Ovary (tissue), 3 donors: ENCODE measurements around the gene COL4A3.

Experiments
- EP300 ChIP-seq: sonication (generic); formaldehyde crosslinking; IDR thresholded peaks from one replicate; pipeline ENCODE4 v1.6.1; 2017; ENCODE audit warnings: antibody characterized with exemption
- POLR2A ChIP-seq: fragments of 450-650 bp; IDR thresholded peaks from one replicate; pipeline ENCODE4 v1.6.1; 2017; ENCODE audit warnings: antibody characterized with exemption, mild to moderate bottlenecking, moderate library complexity
- TF ChIP-seq, protein P1 (sequence below), 3 donors: fragments of 450-650 bp in 2 of 3; fragments of 200-600 bp in 1 of 3; IDR thresholded peaks; one replicate each; pipeline versions ENCODE4 v1.5.1 to v1.8.0; 2016 to 2022; ENCODE audit warnings: antibody characterized with exemption in 3 of 3, mild to moderate bottlenecking in 1 of 3
- donor health status: DM: no; HTN: no; CAD: no.

GRCh38 chr2:227117852-227118251 lies 46.6 kb upstream of the COL4A3 start:
- TF ChIP-seq, protein P1, sequence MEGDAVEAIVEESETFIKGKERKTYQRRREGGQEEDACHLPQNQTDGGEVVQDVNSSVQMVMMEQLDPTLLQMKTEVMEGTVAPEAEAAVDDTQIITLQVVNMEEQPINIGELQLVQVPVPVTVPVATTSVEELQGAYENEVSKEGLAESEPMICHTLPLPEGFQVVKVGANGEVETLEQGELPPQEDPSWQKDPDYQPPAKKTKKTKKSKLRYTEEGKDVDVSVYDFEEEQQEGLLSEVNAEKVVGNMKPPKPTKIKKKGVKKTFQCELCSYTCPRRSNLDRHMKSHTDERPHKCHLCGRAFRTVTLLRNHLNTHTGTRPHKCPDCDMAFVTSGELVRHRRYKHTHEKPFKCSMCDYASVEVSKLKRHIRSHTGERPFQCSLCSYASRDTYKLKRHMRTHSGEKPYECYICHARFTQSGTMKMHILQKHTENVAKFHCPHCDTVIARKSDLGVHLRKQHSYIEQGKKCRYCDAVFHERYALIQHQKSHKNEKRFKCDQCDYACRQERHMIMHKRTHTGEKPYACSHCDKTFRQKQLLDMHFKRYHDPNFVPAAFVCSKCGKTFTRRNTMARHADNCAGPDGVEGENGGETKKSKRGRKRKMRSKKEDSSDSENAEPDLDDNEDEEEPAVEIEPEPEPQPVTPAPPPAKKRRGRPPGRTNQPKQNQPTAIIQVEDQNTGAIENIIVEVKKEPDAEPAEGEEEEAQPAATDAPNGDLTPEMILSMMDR (IDR thresholded peaks at IDR 0.05) = no peak
- TF ChIP-seq POLR2A (no peak), EP300 (no peak)
